Right lobe of liver (tissue), 4 donors: ENCODE measurements around the gene SH2D7.

Source experiments
- POLR2A ChIP-seq: fragments of 450-650 bp; IDR thresholded peaks from one replicate; pipeline ENCODE4 v1.6.1; 2017; ENCODE audit warnings: antibody characterized with exemption, mild to moderate bottlenecking
- TF ChIP-seq, protein P1 (sequence below), 4 donors: fragments of 200-600 bp in 3 of 4; fragments of 450-650 bp in 1 of 4; IDR thresholded peaks; one replicate each; pipeline versions ENCODE4 v1.5.1 to v1.8.0; 2016 to 2022; ENCODE audit warnings: antibody characterized with exemption in 4 of 4, mild to moderate bottlenecking in 2 of 4
- donor health status: DM: no; HTN: no; CAD: no.
- donor health status: DM: no; HTN: no; CAD: no.
- donor health status: DM: no; HTN: yes; CAD: no.

DNA sequence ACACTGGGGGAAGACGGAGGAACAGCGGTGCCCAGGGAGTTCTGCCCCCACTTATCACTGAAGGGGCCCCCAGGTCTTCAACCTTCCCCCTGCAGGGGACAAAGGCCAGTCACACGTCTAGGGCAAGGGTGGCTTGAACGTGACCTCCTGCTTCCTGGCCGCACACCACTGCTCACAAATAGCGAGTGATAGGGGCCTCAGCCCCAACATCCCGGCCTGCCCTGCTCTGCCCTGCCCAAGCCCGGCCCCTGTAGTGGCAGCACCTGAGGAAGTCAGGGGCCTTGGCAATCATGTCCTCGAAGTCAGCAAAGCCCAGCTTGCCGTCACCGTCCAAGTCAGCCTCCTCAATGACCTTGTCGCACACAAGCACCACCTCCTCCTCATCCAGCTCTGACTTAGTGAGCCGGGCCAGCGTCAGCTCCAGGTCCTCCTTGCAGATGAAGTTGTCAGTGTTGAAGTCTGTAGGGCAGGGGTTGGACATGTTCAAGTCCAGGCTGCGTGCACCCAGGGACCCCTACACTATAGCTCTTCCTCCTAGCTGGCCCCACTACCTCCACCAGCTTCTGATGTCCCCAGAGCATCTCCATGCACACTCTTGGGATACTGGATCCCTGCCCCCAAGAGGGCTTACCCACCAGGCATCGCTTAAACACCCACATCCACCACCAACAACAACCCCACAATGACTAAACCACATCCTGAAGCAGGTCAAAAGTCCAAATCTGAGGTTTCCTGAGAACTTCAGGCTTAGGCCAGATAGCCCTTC, 13.3 kb downstream of the SH2D7 start:
- TF ChIP-seq, protein P1, sequence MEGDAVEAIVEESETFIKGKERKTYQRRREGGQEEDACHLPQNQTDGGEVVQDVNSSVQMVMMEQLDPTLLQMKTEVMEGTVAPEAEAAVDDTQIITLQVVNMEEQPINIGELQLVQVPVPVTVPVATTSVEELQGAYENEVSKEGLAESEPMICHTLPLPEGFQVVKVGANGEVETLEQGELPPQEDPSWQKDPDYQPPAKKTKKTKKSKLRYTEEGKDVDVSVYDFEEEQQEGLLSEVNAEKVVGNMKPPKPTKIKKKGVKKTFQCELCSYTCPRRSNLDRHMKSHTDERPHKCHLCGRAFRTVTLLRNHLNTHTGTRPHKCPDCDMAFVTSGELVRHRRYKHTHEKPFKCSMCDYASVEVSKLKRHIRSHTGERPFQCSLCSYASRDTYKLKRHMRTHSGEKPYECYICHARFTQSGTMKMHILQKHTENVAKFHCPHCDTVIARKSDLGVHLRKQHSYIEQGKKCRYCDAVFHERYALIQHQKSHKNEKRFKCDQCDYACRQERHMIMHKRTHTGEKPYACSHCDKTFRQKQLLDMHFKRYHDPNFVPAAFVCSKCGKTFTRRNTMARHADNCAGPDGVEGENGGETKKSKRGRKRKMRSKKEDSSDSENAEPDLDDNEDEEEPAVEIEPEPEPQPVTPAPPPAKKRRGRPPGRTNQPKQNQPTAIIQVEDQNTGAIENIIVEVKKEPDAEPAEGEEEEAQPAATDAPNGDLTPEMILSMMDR (IDR thresholded peaks at IDR 0.05) = no peak
- TF ChIP-seq POLR2A = no peak
